Germinal center (tissue), 1 donor: ENCODE measurements around the gene HSD11B1.
A peak's percentile ranks its signal among the peaks of the same experiment; 100 is the strongest.

Experiments
- DNase-seq: peaks from one replicate; pipeline ENCODE4 v3.0.0; 2012; ENCODE audit warnings: mixed read lengths, low spot score

Gene HSD11B1

GRCh38 chr1:209755926-209756614, 51.4 kb downstream of the HSD11B1 start, which contains the start of gene TRAF3IP3:
TSS of gene TRAF3IP3 (plus strand) at chr1:209756053. CDS start at chr1:209760040, 3,987 bp downstream.
- peak; percentile 78 for DNase-seq

- peak; percentile 42 for DNase-seq
Measured at GRCh38 chr1:209756615-209757445, 52.2 kb downstream of the HSD11B1 start.

GRCh38 chr1:209758400-209758799, 53.8 kb downstream of the HSD11B1 start:
- no peak for DNase-seq

DNA sequence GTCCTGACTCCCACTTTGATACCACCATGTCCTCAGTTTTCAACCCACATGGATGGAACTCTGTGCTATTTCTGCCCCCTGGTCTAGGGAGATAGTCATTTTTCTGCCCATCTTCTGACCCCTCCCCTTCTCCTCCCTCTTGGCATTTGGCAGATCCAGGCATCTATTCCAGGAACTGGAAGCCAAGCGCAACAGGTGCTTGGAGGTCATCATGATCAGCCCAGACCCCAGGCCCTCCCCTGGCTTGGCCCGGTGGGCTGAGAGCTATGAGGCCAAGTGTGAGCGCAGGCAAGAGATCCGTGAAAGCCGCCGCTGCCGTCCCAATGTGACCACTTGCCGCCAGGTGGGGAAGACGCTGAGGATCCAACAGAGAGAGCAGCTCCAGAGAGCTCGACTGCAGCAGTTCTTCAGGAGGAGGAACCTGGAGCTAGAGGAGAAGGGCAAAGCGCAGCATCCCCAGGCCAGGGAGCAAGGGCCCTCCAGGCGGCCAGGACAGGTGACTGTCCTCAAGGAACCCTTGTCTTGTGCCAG, 55.2 kb downstream of the HSD11B1 start:
- no peak for DNase-seq

- no peak for DNase-seq
Measured at GRCh38 chr1:209761011-209761635, 56.5 kb downstream of the HSD11B1 start.

GRCh38 chr1:209766051-209766450, 61.4 kb downstream of the HSD11B1 start:
- DNase-seq = no peak

DNA sequence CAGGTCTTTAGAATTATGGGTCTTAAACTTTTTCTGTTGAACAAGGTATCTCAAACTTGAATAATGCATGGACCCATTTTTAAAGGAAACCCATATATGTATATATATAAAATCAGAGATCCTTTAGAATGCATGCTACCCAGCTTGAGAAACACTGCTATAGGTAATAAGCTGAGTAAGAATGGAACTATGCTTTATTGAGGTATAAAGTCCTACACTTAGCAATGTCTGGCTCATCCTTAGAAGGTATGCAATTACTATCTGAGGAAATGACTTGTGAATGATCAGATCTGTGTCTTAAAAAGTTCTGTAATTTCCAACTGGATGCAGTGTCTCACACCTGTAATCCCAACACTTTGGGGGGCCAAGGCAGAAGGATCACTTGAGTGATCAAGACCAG, 62.5 kb downstream of the HSD11B1 start:
- DNase-seq = no peak

DNA sequence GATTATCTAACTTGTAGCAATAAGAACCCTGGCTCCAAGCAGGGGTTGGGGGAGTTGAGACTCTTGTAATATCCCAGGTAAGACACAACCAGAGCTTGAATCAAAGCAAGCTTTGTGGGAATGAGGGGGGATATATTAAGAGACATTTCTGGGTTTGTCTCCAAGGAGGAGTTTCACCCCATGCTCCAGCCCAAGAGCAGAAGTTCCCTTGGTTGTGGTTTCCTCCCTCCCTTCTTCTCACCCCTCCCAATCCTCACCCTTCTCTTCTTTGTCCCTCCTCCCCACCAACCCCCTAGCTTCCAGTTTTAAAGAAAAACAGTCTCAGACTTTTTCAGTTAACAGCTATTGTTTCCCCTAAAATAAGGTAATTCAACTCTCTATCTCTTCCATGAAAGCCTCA, 63.1 kb downstream of the HSD11B1 start:
- no peak for DNase-seq

GRCh38 chr1:209768354-209768774, 63.7 kb downstream of the HSD11B1 start:
- DNase-seq = peak; percentile 24

DNA sequence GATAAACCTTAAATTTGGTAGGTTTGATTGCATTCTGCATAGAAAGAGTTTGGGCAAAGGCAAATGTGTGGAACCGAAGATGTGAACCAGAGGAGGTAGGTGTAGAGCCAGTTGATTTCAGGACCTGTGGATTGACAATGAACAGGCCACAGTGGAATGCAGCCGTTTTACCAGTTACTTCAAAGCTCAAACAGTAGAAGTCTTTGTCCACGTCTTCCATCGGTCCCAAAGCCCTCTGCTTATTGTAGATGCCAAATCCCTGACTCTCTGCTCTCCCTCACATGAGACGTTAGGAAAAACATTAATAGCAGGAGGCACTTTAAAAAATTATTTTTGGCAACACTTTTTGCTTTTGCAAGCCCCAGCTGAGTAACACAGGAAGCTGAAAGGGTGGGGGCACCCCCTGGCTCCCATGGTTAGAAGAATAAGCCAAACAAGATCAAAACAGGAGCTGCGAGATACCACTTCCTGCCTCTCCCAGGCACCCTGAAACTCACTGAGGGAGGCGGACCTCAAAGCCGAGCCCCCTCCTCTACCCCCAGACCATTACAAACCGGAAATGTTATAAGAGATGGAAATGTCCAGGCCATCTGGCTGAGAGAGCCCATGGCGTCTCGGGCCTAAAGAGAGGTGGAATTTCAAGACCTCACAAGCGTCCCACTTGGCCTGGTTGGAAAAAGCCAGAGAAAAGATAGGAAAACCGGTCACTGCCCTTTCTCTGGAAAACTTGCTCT, 64.7 kb downstream of the HSD11B1 start:
- peak; percentile 44 for DNase-seq

DNA sequence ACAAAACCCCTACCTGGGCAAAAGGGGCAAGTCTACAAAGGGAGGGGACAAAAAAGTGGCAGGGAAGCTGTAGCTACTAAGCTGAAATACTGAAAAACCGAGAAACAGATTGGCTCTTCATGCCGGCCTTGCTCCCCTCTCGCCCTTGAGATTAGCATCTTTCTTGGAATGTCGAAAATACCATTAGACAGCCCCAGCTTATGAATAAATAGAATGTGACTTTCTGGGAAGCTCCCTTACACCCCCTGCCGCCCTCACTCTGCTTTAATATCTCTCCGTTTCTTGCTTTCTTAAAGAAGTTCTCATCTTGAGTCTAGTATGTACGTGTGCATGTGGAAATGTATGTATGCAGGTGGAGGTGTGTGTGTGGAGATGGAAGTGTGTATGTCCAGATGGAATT, 65.3 kb downstream of the HSD11B1 start:
- DNase-seq = no peak

- no peak for DNase-seq
Measured at GRCh38 chr1:209770636-209771415, 66.2 kb downstream of the HSD11B1 start.

DNA sequence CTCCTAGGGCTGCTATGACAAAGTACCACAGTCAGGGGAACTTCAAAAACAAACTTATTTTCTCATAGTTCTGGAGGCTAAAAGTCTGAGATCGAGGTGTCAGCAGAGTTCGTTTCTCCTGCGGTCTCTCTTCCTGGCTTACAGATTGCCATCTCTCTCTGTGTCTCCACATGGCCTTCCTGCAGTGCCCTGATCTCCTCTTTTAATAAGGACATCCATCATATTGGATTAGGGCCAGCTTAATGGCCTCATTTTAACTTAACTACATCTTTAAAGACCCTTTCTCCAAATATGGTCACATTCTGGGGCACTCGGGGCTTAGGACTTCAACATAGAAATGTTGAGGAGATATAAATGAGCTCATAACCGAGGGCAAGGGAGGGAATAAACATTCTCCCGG, 67.5 kb downstream of the HSD11B1 start:
- no peak for DNase-seq

DNA sequence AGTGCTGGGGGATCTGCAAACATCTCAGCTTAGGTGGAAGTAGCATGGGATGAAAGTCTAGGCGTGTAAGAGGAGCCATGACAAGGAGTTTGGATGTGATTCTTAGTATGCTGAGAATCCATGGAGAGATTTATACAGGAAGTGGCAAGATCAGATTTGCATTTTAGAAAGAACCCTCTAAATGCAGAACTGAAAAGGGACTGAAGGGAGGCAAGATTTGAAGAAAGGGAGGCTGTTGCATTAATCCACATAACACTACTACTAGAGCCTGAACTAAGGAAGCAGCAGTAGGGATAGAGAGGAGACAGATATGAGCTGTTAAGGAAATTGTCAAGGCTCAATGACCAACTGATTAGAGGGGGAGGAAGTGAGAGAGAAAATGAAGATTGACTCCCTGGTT, 69.9 kb downstream of the HSD11B1 start:
- DNase-seq = no peak

DNA sequence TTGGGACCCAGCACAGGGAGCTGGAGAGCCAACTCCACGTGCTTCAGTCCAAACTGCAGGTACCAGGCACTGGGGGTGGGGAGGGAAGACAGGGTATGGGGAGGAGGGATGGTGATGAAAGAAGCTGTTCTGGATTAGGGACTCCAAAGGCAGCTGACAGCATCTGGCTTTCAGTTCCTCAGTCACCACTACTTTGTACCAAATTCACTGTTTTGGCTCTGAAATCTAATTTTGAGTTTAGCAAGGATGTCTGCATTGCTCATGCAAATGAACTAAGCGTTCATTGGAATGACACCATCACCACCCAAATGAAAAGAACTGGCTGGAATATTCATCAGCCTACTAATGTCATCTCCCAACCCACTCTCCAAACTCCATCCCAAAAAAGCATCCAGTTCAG, 71.0 kb downstream of the HSD11B1 start:
- no peak for DNase-seq

GRCh38 chr1:209777587-209777986, 72.9 kb downstream of the HSD11B1 start:
- DNase-seq = no peak

GRCh38 chr1:209778102-209778501, 73.5 kb downstream of the HSD11B1 start:
- no peak for DNase-seq

GRCh38 chr1:209780268-209780667, 75.6 kb downstream of the HSD11B1 start:
- DNase-seq = no peak

- DNase-seq = no peak
Measured at GRCh38 chr1:209783386-209783785, 78.7 kb downstream of the HSD11B1 start.
